ENCODE results near the gene CLEC4C.
A peak's percentile ranks its signal among the peaks of the same experiment; 100 is the strongest.

CLEC4C gene

GRCh38 chr12:7719946-7720730, 27.0 kb downstream of the CLEC4C start:
- no peak for DNase-seq

GRCh38 chr12:7716381-7716780, 30.8 kb downstream of the CLEC4C start:
- DNase-seq: peak; percentile 6

GRCh38 chr12:7712841-7713442, 34.2 kb downstream of the CLEC4C start:
- DNase-seq: no peak

GRCh38 chr12:7711133-7711532, 36.0 kb downstream of the CLEC4C start, which contains the start of gene DPPA3:
DPPA3 (plus strand) TSS chr12:7711433; CDS start chr12:7711571, 138 bp downstream.
- DNase-seq: no peak

GRCh38 chr12:7709969-7710675, 37.1 kb downstream of the CLEC4C start:
- DNase-seq: no peak

GRCh38 chr12:7705846-7706245, 41.3 kb downstream of the CLEC4C start:
- DNase-seq: no peak

GRCh38 chr12:7695566-7696197, 51.5 kb downstream of the CLEC4C start, which contains the start of gene GDF3:
GDF3 (minus strand) TSS chr12:7695775; CDS start chr12:7695728, 47 bp downstream.
- peak; percentile 25 for DNase-seq

- no peak for DNase-seq
These were observed 52.0 kb downstream of the CLEC4C start for GRCh38 chr12:7695237-7695560.

- DNase-seq: no peak
These were observed 52.5 kb downstream of the CLEC4C start for GRCh38 chr12:7694556-7695236.

GRCh38 chr12:7693793-7694192, 53.4 kb downstream of the CLEC4C start:
- DNase-seq: no peak

GRCh38 chr12:7681535-7681934, 65.6 kb downstream of the CLEC4C start:
- DNase-seq: no peak
